ENCODE results near the gene SOCS6. TPM values are rescaled to one million over a fixed set of nuclear protein-coding genes. Genes with fewer than 3 reads are reported as not detected.

Gene SOCS6
- total RNA-seq, 1 donor from 2014 or later: 29.3 TPM

- Mint-ChIP-seq H3K27me3 (ENCODE audit: low read depth) (no peaks in the 10 kb centered on the region), H3K9me3 (no peaks in the 10 kb centered on the region), H3K4me3 (no peak overlapping the region), H3K4me1 (peaks cover 2% of the 10 kb centered on the region), H3K36me3 (no peaks in the 10 kb centered on the region), H3K27ac (no peak overlapping the region)
- no peak for TF ChIP-seq CTCF (IDR thresholded peaks at IDR 0.05; ENCODE audit: unreplicated experiment)
- DNase-seq (ENCODE audit: low spot score in 2 of 2, unreplicated experiment in 2 of 2): no peak
Observed at GRCh38 chr18:70371908-70372307, 83.1 kb downstream of the SOCS6 start.

- H3K9me3 Mint-ChIP-seq: no peaks in the 10 kb centered on the region
- no peaks in the 10 kb centered on the region for H3K27me3 Mint-ChIP-seq (ENCODE audit: low read depth)
- H3K27ac Mint-ChIP-seq: no peak overlapping the region
- no peak for DNase-seq (ENCODE audit: low spot score in 2 of 2, unreplicated experiment in 2 of 2)
- H3K36me3 Mint-ChIP-seq: no peaks in the 10 kb centered on the region
- peaks cover 8% of the 10 kb centered on the region for H3K4me1 Mint-ChIP-seq
- no peak overlapping the region for H3K4me3 Mint-ChIP-seq
- no peak for TF ChIP-seq CTCF (IDR thresholded peaks at IDR 0.05; ENCODE audit: unreplicated experiment)
Observed at GRCh38 chr18:70372450-70373041, 83.7 kb downstream of the SOCS6 start.

GRCh38 chr18:70373042-70373519 lies 84.2 kb downstream of the SOCS6 start:
- H3K27ac Mint-ChIP-seq: no peak overlapping the region

GRCh38 chr18:70374154-70374553 lies 85.3 kb downstream of the SOCS6 start:
- Mint-ChIP-seq H3K36me3 (no peaks in the 10 kb centered on the region), H3K27ac (no peak overlapping the region), H3K4me1 (peaks cover 12% of the 10 kb centered on the region), H3K9me3 (no peaks in the 10 kb centered on the region), H3K27me3 (ENCODE audit: low read depth) (no peaks in the 10 kb centered on the region), H3K4me3 (no peak overlapping the region)
- no peak for DNase-seq (ENCODE audit: low spot score in 2 of 2, unreplicated experiment in 2 of 2)
- no peak for TF ChIP-seq CTCF (IDR thresholded peaks at IDR 0.05; ENCODE audit: unreplicated experiment)

More at GRCh38 chr18:70373042-70373519, 84.2 kb downstream of the SOCS6 start:
- DNase-seq (ENCODE audit: low spot score in 2 of 2, unreplicated experiment in 2 of 2): no peak
- Mint-ChIP-seq H3K4me3 (no peak overlapping the region), H3K4me1 (peaks cover 12% of the 10 kb centered on the region), H3K9me3 (no peaks in the 10 kb centered on the region), H3K36me3 (no peaks in the 10 kb centered on the region), H3K27me3 (ENCODE audit: low read depth) (no peaks in the 10 kb centered on the region)
- TF ChIP-seq CTCF (IDR thresholded peaks at IDR 0.05; ENCODE audit: unreplicated experiment): no peak

- Mint-ChIP-seq H3K27me3 (ENCODE audit: low read depth) (no peaks in the 10 kb centered on the region), H3K4me3 (no peak overlapping the region), H3K27ac (no peak overlapping the region), H3K36me3 (no peaks in the 10 kb centered on the region), H3K9me3 (no peaks in the 10 kb centered on the region), H3K4me1 (peaks cover 12% of the 10 kb centered on the region)
- DNase-seq (ENCODE audit: low spot score in 2 of 2, unreplicated experiment in 2 of 2): no peak
- TF ChIP-seq CTCF (IDR thresholded peaks at IDR 0.05; ENCODE audit: unreplicated experiment): no peak
Observed at GRCh38 chr18:70376137-70376913, 87.5 kb downstream of the SOCS6 start.
